Mucosa of descending colon (tissue), 3 donors: Measurements from ENCODE around the gene SPON1. TPM values are rescaled to one million over a fixed set of nuclear protein-coding genes. Genes with fewer than 3 reads are reported as not detected.

Experiments used
- ATAC-seq: fragments of 200-7000 bp; cut with Tn5 transposase; one replicate; pipeline ENCODE4 v1.9.1; 2020; ENCODE audit warnings: mild to moderate bottlenecking, moderate library complexity
- DNase-seq, 3 donors: peaks; one replicate each; pipeline ENCODE4 v3.0.0-alpha.2; 2020
- H3K36me3 ChIP-seq: fragments of 200-600 bp; one replicate; pipeline ENCODE4 v1.8.0; 2021; ENCODE audit warnings: low read depth, mild to moderate bottlenecking
- H3K4me1 ChIP-seq: fragments of 200-600 bp; one replicate; pipeline ENCODE4 v1.8.0; 2021; ENCODE audit warnings: low read depth, mild to moderate bottlenecking
- H3K4me3 ChIP-seq: fragments of 200-600 bp; one replicate; pipeline ENCODE4 v1.8.0; 2021; ENCODE audit warnings: mild to moderate bottlenecking
- H3K9me3 ChIP-seq: fragments of 200-600 bp; one replicate; pipeline ENCODE4 v1.8.0; 2021; ENCODE audit warnings: mild to moderate bottlenecking
- intact Hi-C, 2 donors: fragments of 100-400 bp; cut with DNase I in 1 of 2; cut with micrococcal nuclease in 1 of 2; formaldehyde crosslinking; loops; one replicate each; pipeline versions ENCODE4 v1.11.0 to v1.11.1; 2022; cut with DNase I, micrococcal nuclease
- total RNA-seq, 3 donors: library from RNA; stranded (reverse); fragmentation: NEBNext Ultra II Directional in 2 of 3; extraction: Animal tissue kit (Norgen Biotek cat#: 25700) in 2 of 3; gene quantifications; one replicate each; pipeline versions ENCODE4 v1.2.1 to v1.2.4, GENCODE V29; 2021 to 2023
- TF ChIP-seq, protein P1 (sequence below): fragments of 200-600 bp; IDR thresholded peaks from one replicate; pipeline ENCODE4 v1.8.0; 2022; ENCODE audit warnings: antibody characterized with exemption, mild to moderate bottlenecking
- donor health status: DM: no; HTN: no; CAD: no; lungs with moderate emphysema.
- donor health status: DM: no; HTN: no; CAD: no.
- donor health status: DM: no; HTN: yes; CAD: no.

SPON1 gene
- total RNA-seq, 3 donors from 2014 or later, result 43.6 to 85.5 (median 64.2) TPM

- intact Hi-C loops, result no loop called here
- ATAC-seq, result no peak
- TF ChIP-seq, protein P1, sequence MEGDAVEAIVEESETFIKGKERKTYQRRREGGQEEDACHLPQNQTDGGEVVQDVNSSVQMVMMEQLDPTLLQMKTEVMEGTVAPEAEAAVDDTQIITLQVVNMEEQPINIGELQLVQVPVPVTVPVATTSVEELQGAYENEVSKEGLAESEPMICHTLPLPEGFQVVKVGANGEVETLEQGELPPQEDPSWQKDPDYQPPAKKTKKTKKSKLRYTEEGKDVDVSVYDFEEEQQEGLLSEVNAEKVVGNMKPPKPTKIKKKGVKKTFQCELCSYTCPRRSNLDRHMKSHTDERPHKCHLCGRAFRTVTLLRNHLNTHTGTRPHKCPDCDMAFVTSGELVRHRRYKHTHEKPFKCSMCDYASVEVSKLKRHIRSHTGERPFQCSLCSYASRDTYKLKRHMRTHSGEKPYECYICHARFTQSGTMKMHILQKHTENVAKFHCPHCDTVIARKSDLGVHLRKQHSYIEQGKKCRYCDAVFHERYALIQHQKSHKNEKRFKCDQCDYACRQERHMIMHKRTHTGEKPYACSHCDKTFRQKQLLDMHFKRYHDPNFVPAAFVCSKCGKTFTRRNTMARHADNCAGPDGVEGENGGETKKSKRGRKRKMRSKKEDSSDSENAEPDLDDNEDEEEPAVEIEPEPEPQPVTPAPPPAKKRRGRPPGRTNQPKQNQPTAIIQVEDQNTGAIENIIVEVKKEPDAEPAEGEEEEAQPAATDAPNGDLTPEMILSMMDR, result no peak
Measured at GRCh38 chr11:14186046-14186775, 223.7 kb downstream of the SPON1 start.

GRCh38 chr11:14189874-14190273, 227.4 kb downstream of the SPON1 start:
- DNase-seq, result peak in 1 of 3 donors; percentile 12
- intact Hi-C loops, result no loop called here
- TF ChIP-seq, protein P1, result no peak

More at GRCh38 chr11:14186046-14186775, 223.7 kb downstream of the SPON1 start:
- no peaks in the 10 kb centered on the region for H3K9me3 ChIP-seq
- DNase-seq, result no peak
- H3K4me3 ChIP-seq, result no peak overlapping the region
- H3K4me1 ChIP-seq, result no peaks in the 10 kb centered on the region
- no peaks in the 10 kb centered on the region for H3K36me3 ChIP-seq

DNA sequence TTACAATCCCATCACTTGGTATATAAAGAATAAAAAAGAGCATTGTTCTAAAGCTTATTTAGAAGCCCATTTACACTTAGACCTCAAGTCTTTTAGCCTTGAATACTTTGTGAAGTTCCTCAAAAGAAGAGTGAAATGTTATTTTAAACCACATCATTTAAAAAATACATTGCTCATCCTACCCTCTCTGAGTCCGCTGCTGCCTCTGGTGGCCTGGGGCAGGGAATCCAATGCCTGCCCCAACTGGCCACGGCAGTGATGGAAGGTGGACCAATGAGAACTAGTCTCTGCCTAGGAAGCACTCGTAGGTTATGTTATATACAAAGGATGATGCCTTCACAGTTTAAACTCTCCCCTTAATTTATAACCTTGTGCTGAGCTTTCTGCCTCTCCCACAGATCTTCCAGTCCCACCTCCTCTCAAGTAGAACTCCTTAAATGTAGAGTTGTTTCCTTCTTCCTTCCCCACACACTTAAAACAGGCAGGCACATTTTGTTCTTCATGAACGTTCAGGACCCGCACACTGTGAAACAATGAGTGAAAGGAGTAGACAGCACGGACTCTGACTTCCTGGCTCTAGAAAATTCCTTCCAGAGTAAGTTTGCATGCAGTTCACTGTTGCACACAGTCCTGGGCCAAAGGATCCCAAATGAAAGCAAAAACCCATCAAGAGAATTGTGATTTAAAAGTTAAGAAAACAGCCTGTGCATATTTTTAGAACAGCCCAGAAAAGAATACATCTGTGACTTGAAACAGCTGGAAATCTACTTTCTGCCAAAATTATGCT, 228.7 kb downstream of the SPON1 start:
- TF ChIP-seq, protein P1, result no peak
- H3K4me3 ChIP-seq, result no peak overlapping the region
- intact Hi-C loops, result no loop called here
- no peak for DNase-seq
- H3K36me3 ChIP-seq, result no peaks in the 10 kb centered on the region
- ATAC-seq, result no peak
- H3K9me3 ChIP-seq, result no peaks in the 10 kb centered on the region
- no peaks in the 10 kb centered on the region for H3K4me1 ChIP-seq

More at GRCh38 chr11:14189874-14190273, 227.4 kb downstream of the SPON1 start:
- peak; percentile 27 for ATAC-seq
- Histone ChIP-seq H3K4me1 (no peaks in the 10 kb centered on the region), H3K9me3 (no peaks in the 10 kb centered on the region), H3K36me3 (no peaks in the 10 kb centered on the region), H3K4me3 (no peak overlapping the region)

GRCh38 chr11:14193644-14194043, 231.1 kb downstream of the SPON1 start:
- ATAC-seq, result no peak
- Histone ChIP-seq H3K4me1 (no peaks in the 10 kb centered on the region), H3K4me3 (no peak overlapping the region), H3K9me3 (no peaks in the 10 kb centered on the region), H3K36me3 (no peaks in the 10 kb centered on the region)
- TF ChIP-seq, protein P1, result no peak
- no peak for DNase-seq
- intact Hi-C loops, result no loop called here

DNA sequence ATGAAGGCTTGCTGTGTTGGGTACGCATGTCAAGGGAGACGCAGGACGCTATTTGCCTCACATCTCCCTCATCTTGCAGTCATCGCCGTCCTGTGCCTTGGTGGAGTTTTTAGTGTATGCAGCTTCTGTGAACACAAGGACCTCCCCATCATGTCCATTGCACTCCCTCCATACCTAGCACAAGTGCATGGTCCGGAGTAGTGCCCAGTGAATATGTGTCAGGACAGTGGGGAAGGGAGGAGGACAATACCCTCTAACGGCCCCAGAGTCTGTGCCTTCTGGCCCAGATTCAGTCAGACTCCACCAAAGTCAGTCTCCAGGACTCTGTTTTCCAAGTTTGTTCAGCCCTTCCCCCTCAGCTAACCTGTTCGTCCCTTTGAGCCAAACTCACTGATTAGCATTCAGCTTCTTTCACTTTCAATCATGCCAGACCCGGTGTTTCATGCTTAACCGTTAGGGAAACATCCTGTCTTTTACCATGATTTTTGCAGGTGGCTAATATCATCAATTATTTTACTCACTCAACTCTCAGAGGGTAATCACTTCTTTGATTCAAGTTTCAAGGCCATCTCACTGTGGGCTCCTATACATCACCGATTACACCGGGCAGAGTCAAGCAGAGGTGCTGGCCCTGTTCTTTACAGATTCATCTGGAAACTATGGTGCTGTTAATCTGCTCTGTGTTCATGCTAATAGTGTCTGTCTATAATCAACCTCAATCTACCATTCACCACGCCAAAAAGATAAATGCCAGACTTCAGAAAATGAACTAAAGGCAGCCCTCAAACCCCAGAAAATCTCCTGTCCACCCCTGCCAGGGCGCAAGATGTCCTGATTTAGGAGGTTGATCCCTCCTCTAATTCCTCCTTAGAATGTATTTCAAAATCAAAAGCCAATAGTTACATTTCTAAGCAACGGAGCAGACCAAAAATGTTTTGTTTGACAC, 240.0 kb downstream of the SPON1 start:
- intact Hi-C loops, result no loop called here
- no peaks in the 10 kb centered on the region for H3K36me3 ChIP-seq
- H3K9me3 ChIP-seq, result no peaks in the 10 kb centered on the region
- ATAC-seq (no peak), DNase-seq (no peak)
- TF ChIP-seq, protein P1, result no peak
- H3K4me1 ChIP-seq, result no peaks in the 10 kb centered on the region
- no peak overlapping the region for H3K4me3 ChIP-seq
